ENCODE data around the gene MLH3. TPM values are rescaled to one million over a fixed set of nuclear protein-coding genes. Genes with fewer than 3 reads are reported as not detected.

The MLH3 gene
- polyA plus RNA-seq, 3 donors, result 3.4 to 6.3 (median 5.1) TPM

GRCh38 chr14:75095690-75096089 is 44.4 kb upstream of the MLH3 start:
- H2AFZ ChIP-seq (ENCODE audit: insufficient read depth, low read depth, low read length, poor library complexity, severe bottlenecking), result no peak overlapping the region
- Mint-ChIP-seq H3K4me1 (no peaks in the 10 kb centered on the region), H3K9me3 (no peaks in the 10 kb centered on the region), H3K36me3 (peaks cover 82 to 98% of the 10 kb centered on the region in 2 donors), H3K27ac (peak overlapping the region in 3 of 7 donors; percentile 3 to 51 (median 3)), H3K4me3 (no peak overlapping the region), H3K27me3 (ENCODE audit: low read depth in 3 of 3) (no peaks in the 10 kb centered on the region)
- H3K9ac ChIP-seq (ENCODE audit: insufficient read depth, low read length, poor library complexity, severe bottlenecking), result no peak overlapping the region
- no peaks in the 10 kb centered on the region for H4K20me1 ChIP-seq (ENCODE audit: insufficient read depth, low read length)
- no peak for TF ChIP-seq CTCF (IDR thresholded peaks at IDR 0.05)
- no peaks in the 10 kb centered on the region for H3K4me1 ChIP-seq (ENCODE audit: control insufficient read depth in 1 of 2, insufficient read depth in 2 of 2, low read length in 2 of 2)
- H3K36me3 ChIP-seq (replicated peaks in 1 of 2; ENCODE audit: control insufficient read depth in 1 of 2, insufficient read depth in 2 of 2, low read length in 2 of 2), result peaks cover 88 to 98% of the 10 kb centered on the region in 2 donors
- H3K27ac ChIP-seq (ENCODE audit: low read depth in 1 of 2, low read length in 2 of 2), result no peak overlapping the region
- 84% methylated on average over 2 of the region's 4 CpGs for WGBS (ENCODE audit: insufficient coverage)
- H3K27me3 ChIP-seq (ENCODE audit: control insufficient read depth in 2 of 2, insufficient read depth in 2 of 2, low read length in 2 of 2), result no peaks in the 10 kb centered on the region
- no peaks in the 10 kb centered on the region for H3K79me2 ChIP-seq (ENCODE audit: insufficient read depth, low read length)
- DNase-seq, result no peak
- intact Hi-C loops (cut with micrococcal nuclease), result no loop called here
- no peaks in the 10 kb centered on the region for H3K9me3 ChIP-seq (replicated peaks in 1 of 2; ENCODE audit: control insufficient read depth in 1 of 2, insufficient read depth in 1 of 2, low read length in 2 of 2)
- H3K4me3 ChIP-seq (replicated peaks in 1 of 3; ENCODE audit: low read depth in 2 of 3, low read length in 3 of 3), result no peak overlapping the region
- no peak overlapping the region for H3K4me2 ChIP-seq (replicated peaks; ENCODE audit: extremely low read depth, low read length, poor library complexity, severe bottlenecking)

GRCh38 chr14:75094896-75095295 is 43.6 kb upstream of the MLH3 start:
- H3K27ac Mint-ChIP-seq, result no peak overlapping the region
- no peak overlapping the region for H3K4me2 ChIP-seq (replicated peaks; ENCODE audit: extremely low read depth, low read length, poor library complexity, severe bottlenecking)

More at GRCh38 chr14:75094896-75095295, 43.6 kb upstream of the MLH3 start:
- Mint-ChIP-seq H3K4me3 (no peak overlapping the region), H3K4me1 (no peaks in the 10 kb centered on the region), H3K9me3 (no peaks in the 10 kb centered on the region), H3K27me3 (ENCODE audit: low read depth in 3 of 3) (no peaks in the 10 kb centered on the region), H3K36me3 (peaks cover 82 to 98% of the 10 kb centered on the region in 2 donors)
- H2AFZ ChIP-seq (ENCODE audit: insufficient read depth, low read depth, low read length, poor library complexity, severe bottlenecking), result no peak overlapping the region
- no peaks in the 10 kb centered on the region for H3K79me2 ChIP-seq (ENCODE audit: insufficient read depth, low read length)
- no peaks in the 10 kb centered on the region for H3K4me1 ChIP-seq (ENCODE audit: control insufficient read depth in 1 of 2, insufficient read depth in 2 of 2, low read length in 2 of 2)
- DNase-seq, result no peak
- no peak overlapping the region for H3K9ac ChIP-seq (ENCODE audit: insufficient read depth, low read length, poor library complexity, severe bottlenecking)
- peaks cover 90 to 98% of the 10 kb centered on the region in 2 donors for H3K36me3 ChIP-seq (replicated peaks in 1 of 2; ENCODE audit: control insufficient read depth in 1 of 2, insufficient read depth in 2 of 2, low read length in 2 of 2)
- no peak overlapping the region for H3K27ac ChIP-seq (ENCODE audit: low read depth in 1 of 2, low read length in 2 of 2)
- H3K4me3 ChIP-seq (replicated peaks in 1 of 3; ENCODE audit: low read depth in 2 of 3, low read length in 3 of 3), result no peak overlapping the region
- H3K9me3 ChIP-seq (replicated peaks in 1 of 2; ENCODE audit: control insufficient read depth in 1 of 2, insufficient read depth in 1 of 2, low read length in 2 of 2), result no peaks in the 10 kb centered on the region
- H3K27me3 ChIP-seq (ENCODE audit: control insufficient read depth in 2 of 2, insufficient read depth in 2 of 2, low read length in 2 of 2), result no peaks in the 10 kb centered on the region
- no CpG with 5 or more reads among the region's 3 CpGs for WGBS (ENCODE audit: insufficient coverage)
- intact Hi-C loops (cut with micrococcal nuclease), result no loop called here
- no peak for TF ChIP-seq CTCF (IDR thresholded peaks at IDR 0.05)
- H4K20me1 ChIP-seq (ENCODE audit: insufficient read depth, low read length), result no peaks in the 10 kb centered on the region

Measured in CD14-positive monocyte (primary cell).